ENCODE measurements around the gene SRPX. TPM values are rescaled to one million over a fixed set of nuclear protein-coding genes. Genes with fewer than 3 reads are reported as not detected.

Gene SRPX
- polyA plus RNA-seq, 1 of the 3 experiments (the other 2 are of a cell fraction) = 124 TPM

DNA sequence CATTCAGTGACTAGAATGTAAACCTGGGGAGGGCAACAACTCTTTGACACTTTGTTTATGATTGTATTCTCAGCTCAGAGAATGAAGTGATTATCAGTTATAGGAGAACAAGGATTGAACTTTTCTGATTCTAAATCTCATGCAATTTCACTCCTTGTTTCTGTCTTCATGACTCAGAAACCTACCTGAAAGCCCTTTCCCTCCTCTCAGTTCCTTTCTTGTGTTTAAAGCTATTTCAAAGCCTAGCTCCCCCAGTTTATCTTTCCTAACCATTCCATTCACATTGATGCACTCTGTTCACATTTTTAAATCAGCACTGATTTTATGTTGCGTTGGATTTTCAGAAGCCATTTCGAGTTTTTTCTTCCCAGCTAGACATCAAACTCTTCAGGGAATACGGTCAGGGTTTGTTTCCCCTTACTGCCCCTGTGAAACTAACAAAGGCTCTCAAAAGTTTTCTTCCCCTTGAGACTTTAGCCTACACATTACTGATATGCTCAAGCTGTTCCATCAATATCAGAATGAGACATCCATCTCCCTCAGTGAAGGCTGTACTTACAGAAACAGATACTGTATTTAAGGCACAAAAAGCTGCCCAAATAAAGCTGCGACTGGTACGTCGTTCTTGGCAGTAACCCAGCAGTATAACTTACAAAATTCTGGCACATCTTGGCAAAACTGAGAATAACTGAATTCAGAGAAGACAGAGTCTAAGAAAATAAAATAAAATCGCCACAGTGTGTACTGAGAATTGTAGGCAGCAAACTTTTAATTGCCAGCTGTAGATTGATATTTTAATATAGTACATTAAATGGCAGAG, 31.0 kb downstream of the SRPX start:
- Histone ChIP-seq H2AFZ (ENCODE audit: low read depth) (no peak overlapping the region), H4K20me1 (ENCODE audit: insufficient read depth) (no peaks in the 10 kb centered on the region; the same call in 1 of the 2 replicates), H3K4me1 (ENCODE audit: control insufficient read depth in 1 of 2, insufficient read depth in 2 of 2, low read depth in 1 of 2, low read length in 1 of 2) (peaks cover 0 to 6% of the 10 kb centered on the region in 2 experiments; a peak in 1 of 4 replicates), H3K79me2 (ENCODE audit: insufficient read depth) (peaks cover 3% of the 10 kb centered on the region; the same call in 1 of the 2 replicates), H3K9me2 (no peaks in the 10 kb centered on the region), H3K27ac (ENCODE audit: low read depth in 2 of 2, low read length in 1 of 2) (no peak overlapping the region), H3K9me3 (no peaks in the 10 kb centered on the region), H3K4me3 (ENCODE audit: low read depth in 2 of 2, low read length in 1 of 2) (no peak overlapping the region), H3K36me3 (replicated peaks in 1 of 2; ENCODE audit: control insufficient read depth in 1 of 2, insufficient read depth in 2 of 2, low read length in 1 of 2) (no peaks in the 10 kb centered on the region), H3K4me2 (no peak overlapping the region), H3K27me3 (ENCODE audit: insufficient read depth) (no peaks in the 10 kb centered on the region), H3K9ac (no peak overlapping the region), H3F3A (replicated peaks; ENCODE audit: insufficient read depth) (no peaks in the 10 kb centered on the region)
- ChIA-PET CTCF (interaction anchor here (0.7 to 2.1 kb wide), 5 partner anchors 9 to 133 kb away, joined by 3 to 9 read pairs (median 6); no protein-coding TSS in a partner anchor), POLR2A (no interaction called here)
- DNase-seq = no peak
- no peak for TF ChIP-seq TCF12 (IDR thresholded peaks at IDR 0.05)
- no peak for TF ChIP-seq GABPA (IDR thresholded peaks at IDR 0.05; ENCODE audit: low read depth)
- no peak for TF ChIP-seq POLR2AphosphoS5 (IDR thresholded peaks at IDR 0.05; ENCODE audit: low read depth, low read length)
- TF ChIP-seq FOSL2 (IDR thresholded peaks at IDR 0.05; ENCODE audit: borderline replicate concordance, low read depth) = no peak
- TF ChIP-seq YY1 (IDR thresholded peaks at IDR 0.05; ENCODE audit: low read depth) = no peak
- no peak for TF ChIP-seq SIN3A (IDR thresholded peaks at IDR 0.05; ENCODE audit: borderline replicate concordance, low read depth, low read length)
- no peak for TF ChIP-seq EP300 (IDR thresholded peaks at IDR 0.05; ENCODE audit: borderline replicate concordance in 1 of 2, low read depth in 1 of 2, low read length in 1 of 2)
- no peak for TF ChIP-seq ELF1 (IDR thresholded peaks at IDR 0.05)
- no peak for TF ChIP-seq NFIC (IDR thresholded peaks at IDR 0.05; ENCODE audit: borderline replicate concordance)
- TF ChIP-seq, protein P1, sequence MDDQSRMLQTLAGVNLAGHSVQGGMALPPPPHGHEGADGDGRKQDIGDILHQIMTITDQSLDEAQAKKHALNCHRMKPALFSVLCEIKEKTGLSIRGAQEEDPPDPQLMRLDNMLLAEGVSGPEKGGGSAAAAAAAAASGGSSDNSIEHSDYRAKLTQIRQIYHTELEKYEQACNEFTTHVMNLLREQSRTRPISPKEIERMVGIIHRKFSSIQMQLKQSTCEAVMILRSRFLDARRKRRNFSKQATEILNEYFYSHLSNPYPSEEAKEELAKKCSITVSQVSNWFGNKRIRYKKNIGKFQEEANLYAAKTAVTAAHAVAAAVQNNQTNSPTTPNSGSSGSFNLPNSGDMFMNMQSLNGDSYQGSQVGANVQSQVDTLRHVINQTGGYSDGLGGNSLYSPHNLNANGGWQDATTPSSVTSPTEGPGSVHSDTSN (IDR thresholded peaks at IDR 0.05) = no peak
- no peak for TF ChIP-seq GATA2 (CRISPR knock-in tag; IDR thresholded peaks at IDR 0.05)
- TF ChIP-seq, protein P2, sequence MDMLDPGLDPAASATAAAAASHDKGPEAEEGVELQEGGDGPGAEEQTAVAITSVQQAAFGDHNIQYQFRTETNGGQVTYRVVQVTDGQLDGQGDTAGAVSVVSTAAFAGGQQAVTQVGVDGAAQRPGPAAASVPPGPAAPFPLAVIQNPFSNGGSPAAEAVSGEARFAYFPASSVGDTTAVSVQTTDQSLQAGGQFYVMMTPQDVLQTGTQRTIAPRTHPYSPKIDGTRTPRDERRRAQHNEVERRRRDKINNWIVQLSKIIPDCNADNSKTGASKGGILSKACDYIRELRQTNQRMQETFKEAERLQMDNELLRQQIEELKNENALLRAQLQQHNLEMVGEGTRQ (IDR thresholded peaks at IDR 0.05; ENCODE audit: borderline replicate concordance, low read depth, low read length) = no peak
- no peak for TF ChIP-seq EZH2phosphoT487 (IDR thresholded peaks at IDR 0.05; ENCODE audit: borderline replicate concordance, low read depth)
- TF ChIP-seq, protein P3, sequence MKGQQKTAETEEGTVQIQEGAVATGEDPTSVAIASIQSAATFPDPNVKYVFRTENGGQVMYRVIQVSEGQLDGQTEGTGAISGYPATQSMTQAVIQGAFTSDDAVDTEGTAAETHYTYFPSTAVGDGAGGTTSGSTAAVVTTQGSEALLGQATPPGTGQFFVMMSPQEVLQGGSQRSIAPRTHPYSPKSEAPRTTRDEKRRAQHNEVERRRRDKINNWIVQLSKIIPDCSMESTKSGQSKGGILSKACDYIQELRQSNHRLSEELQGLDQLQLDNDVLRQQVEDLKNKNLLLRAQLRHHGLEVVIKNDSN (IDR thresholded peaks at IDR 0.05; ENCODE audit: borderline replicate concordance, low read depth) = no peak
- no peak for TF ChIP-seq CHD2 (IDR thresholded peaks at IDR 0.05; ENCODE audit: low read length, partially characterized antibody)
- 30% methylated on average over 7 of the region's 7 CpGs for WGBS (ENCODE audit: low lambda C conversion rate)
